ENCODE data around the gene ADGRL3.
"Not testable (repeated sequence)": the region's sequence is repeated elsewhere in the genome, so short reads cannot be mapped to it uniquely, and the experiment has no call there.

Gene ADGRL3

DNA sequence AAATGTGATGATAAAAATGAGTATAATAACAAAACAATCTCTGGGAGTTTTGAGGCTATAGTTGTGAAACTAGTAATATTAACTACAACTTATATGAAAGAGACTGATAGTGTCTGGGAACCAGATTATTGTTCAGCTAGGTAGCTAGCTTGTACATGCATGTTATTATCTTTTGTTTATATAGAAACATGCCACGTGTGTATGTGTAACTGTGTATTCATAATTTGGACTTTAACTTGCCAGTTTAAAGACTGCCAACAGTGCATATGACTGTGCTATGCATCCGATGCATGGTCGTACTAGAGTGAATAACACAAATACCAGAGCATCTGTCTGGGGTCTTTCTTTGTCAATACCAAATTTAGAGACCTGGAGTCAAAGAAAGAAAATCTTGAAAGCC lies 92.2 kb downstream of the ADGRL3 start:
- no peak for DNase-seq

DNA sequence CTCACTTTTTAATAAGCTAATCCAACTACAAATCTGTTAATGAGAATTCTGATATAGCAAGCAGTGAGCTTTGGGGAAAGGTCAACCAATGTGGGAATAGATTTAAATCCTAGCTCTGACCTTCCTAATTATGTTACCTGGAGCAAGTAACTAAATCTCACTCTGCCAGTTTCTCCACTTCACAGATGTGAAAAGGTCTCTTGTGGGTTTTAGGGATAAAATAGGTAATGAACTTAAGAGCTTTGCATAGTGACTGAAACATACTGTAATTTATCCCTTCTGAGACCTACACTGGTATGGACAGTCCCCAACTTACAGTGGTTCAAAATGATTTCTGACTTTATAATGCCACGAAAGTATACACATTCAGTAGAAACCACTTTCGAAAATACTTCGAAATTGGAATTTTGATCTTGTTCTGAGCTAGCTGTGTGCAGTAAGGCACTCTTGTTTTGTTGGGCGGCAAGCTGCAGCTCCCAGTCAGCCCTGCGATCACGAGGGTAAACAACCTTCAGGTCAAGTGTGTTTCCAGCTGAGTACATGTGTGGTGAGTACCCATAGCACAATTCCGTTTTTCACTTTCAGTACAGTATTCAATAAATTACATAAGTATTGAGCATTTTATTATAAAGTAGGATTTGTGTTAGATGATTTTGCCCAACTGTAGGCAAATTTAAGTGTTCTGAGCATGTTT lies 93.7 kb downstream of the ADGRL3 start:
- no peak for DNase-seq

DNA sequence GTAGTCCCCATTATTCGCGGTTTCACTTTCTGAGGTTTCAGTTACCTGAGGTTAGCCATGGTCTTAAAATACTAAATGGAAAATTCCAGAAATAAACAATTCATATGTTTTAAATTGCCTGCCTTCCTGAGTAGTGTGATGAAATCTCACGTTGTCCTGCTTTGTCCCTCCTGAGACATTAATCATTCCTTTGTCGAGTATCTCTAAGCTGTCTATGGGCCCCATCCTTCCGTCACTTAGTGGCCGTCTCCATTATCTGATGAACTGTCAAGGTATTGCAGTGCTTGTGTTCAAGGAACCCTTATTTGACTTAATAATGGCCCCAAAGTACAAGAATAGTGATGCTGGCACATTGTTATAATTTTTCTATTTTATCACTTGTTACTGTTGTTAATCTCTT lies 94.8 kb downstream of the ADGRL3 start:
- no peak for DNase-seq

DNA sequence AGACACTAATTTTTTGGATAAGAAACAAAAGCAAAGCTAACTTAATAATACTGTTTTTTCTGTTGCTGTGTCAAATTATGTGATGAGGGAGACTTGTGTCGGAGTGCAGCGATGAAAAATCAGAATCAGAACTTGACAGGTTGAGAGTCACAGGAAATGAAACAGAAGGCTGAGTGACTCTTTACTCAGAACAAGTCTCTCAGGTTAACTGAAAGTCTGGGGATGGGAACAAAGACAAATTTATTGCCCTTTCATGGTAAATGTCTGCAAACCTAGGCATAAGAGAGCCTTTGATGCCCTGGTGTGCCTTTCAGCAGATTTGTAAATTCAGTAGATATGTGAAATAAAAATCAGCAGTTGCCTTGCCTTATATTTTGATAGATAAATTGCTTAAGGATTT lies 96.0 kb downstream of the ADGRL3 start:
- no peak for DNase-seq

DNA sequence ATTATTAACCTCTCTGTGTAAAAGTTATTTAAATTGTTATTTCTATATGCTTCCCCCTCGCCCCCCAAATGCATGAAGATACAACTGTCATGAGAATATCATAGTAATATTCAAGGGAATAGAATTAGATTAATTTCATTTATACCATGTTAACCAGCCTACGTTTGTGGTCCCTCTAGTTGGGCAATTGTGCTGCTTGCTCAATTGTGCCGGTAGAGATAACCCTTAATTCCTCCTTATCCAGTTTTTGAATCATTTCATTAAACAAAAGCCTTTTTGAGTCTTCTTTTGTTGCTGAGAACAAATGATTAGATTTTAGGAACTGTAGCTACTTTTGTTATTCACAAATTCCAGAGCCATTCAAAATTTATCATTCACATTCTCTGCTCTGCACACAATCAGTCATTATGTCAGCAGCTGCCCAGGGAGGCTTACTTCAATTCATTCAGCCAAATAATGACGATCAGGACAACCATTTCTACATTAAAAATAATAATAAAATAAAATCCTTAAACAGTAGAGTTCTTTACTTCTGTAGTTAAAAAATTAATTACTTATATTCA lies 98.1 kb downstream of the ADGRL3 start:
- DNase-seq: no peak

DNA sequence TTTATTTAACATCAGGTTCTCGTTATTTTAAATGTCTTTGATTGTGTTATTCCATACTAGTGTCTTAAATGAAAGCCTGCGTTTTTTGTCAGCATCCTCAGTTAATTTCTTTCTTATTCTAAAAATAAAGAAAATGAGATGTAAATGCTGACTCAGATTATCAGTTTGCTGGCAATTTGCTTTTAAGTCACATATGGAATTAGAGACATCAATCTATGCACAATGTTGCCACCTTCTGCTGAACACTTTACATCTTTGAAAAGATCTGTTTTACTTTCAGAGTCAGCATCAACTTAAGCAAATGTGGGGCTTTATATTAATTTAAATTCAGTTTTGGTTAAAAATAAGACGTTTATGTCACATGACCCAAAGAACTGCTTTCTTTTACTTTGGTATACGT lies 99.2 kb downstream of the ADGRL3 start:
- DNase-seq: no peak

DNA sequence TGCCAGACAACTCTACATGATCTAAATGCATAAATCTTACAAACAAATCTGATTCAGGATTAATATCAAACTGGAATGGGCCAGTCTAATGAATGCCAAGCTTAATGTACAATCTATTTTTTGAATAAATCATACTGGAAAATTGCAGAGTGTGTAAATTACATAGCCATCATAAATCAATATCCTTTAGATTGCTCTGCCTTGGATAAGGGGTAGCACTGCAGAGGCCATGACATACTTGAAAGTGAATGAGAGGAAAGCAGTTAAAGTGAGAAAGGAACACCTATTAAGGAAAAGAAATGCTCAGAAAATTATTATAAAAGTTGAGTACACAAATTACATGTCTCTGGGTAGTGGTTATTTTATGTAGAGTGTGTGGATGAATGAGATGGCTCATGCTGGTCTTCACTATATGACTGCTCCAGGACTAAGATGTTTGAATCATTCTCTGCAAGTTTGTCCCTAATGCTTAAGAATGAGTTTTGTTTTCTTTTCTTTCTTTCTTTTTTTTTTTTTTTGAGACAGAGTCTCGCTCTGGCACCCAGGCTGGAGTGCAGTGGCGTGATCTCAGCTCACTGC lies 100.2 kb downstream of the ADGRL3 start:
- no peak for DNase-seq

DNA sequence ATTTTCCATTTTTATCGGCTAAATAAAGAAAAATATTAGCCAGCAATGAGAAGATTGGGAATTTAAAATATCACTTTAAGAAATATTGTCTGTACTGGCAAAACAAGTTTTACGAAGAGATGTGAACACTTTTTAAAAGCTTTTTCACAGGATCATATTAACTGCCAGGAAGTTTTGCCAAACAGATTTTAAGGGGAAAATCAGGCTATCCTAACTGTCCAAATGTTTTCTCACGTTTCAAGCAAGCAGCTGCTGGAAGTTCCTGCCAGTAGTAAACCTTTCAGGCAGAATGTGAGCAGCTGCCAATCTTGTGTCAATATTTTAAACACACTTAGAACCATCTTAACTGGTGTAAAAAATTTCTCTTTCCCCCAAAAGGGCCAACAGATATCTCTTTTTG lies 101.1 kb downstream of the ADGRL3 start:
- DNase-seq: no peak

DNA sequence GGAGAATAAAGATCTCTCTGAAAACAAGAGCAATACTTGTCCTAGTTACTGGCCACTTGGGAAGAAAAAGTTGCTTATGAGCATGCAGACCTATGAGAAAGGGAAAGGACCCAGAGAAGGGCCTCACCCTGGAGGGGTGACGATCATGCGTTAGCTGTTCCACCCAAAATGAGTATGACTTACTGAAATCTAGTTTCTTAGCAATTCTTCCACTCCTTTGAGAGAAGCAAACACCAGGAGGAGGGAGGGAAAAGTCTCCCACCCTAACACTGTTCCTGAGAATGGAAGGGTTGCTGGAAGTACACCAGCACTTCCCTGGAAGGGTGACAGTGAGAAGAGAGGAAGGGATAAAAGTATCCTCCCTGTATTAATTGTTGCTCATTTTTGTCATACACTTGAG lies 107.9 kb downstream of the ADGRL3 start:
- no peak for DNase-seq

DNA sequence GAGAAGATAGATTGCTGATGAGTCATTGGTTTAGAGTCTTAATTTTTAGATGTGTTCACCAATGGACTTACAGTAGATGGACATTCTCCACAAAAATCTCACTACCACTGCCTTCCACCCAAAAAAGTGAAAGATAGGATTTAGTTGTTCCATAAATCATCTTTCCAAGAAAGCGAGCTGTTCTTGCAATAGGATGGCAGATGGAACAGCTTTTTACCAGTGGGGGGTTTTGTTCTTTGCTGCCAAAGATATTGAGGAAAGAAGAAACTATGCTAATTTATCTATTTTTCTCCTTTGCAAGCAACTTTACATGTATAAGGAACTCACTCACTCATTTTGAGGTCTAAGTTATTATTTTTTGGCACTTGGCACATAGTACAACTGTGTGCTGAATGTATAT lies 109.5 kb downstream of the ADGRL3 start:
- DNase-seq: no peak

DNA sequence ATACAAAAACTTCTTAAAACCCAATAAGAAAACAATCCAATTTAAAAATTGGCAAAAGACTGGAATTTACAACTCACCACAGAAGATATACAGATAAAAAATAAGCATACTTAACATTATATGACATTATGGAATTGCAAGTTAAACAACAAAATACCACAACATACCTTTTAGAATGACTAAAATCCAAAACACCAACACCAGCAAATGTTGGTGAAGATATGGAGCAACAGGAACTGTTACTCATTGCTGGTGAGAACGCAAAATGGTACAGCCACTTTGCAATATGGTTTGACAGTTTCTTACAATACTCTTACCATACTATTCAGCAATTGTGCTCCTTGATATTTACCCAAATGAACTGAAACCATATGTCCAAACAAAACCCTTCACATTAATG lies 112.4 kb downstream of the ADGRL3 start:
- DNase-seq: no peak

DNA sequence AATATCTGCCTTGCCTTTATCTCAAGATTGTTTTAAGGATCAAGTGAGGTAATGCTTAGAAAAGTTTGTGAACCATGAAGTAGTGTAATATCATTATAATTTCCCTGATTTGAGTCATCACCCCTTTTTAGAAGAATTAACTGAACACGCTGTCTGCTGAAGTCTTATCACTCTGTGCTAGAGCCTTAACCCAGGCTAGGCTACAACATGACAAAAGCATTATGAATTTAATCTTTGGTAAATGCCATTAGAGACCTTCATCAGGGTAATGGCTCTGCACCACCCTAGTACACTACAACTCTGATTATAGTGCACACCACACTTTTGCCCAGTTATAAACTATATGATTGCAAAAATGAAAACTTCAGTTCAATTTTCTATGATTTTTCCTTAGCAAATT lies 118.3 kb downstream of the ADGRL3 start:
- no peak for DNase-seq

DNA sequence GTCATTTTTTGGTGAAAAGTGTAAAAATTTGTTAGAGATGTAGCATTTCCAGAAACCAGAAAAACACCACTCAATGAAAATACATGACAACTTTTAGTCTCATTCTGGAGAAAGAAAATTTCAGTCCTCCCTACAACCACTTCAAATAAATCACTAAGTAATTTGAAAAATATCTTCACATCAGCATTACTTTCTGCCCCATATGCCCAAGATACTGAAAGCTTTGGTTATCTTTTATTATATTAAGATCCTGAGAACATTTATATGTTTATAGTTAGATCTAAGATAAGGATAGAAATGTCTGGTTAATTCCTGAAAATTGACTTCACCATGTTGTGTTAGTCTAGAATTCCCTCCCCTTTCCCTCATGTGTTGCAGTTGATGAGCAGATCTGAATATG lies 119.0 kb downstream of the ADGRL3 start:
- no peak for DNase-seq

DNA sequence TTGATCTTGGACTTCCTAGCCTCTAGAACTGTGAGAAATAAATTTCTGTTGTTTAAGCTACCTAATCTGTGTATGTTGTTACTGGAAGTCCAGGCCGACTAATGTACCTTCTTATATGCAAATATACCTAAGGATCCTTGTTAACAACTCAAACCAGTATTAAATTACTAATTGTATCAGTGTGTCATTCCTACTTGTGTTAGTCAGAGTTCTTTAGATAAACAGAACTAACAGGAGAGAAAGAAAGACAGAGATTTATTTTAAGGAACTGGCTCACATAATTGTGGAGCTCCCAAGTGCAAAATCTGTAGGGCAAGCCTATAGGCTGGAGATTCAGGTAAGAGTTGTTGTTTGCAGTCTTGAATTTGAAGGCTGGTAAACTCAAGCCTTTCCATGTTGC lies 120.0 kb downstream of the ADGRL3 start:
- no peak for DNase-seq

DNA sequence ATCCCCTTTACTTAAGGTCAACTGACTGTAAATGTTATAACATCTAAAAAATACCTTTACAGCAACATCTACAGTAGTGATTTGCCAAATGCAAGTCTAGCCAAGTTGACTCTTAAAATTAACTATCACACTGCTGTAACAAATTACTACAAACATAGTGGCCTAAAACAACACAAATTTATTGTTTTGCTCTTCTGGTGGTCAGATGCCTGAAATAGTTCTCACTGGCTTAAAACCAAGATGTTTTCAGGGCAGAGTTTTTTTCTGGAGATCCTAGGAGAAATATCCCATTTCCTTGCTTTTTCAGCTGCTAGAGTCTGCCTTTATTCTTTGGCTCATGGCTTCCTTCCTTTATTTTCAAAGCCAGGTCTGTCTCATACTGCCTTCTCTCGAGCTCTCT lies 120.5 kb downstream of the ADGRL3 start:
- no peak for DNase-seq

DNA sequence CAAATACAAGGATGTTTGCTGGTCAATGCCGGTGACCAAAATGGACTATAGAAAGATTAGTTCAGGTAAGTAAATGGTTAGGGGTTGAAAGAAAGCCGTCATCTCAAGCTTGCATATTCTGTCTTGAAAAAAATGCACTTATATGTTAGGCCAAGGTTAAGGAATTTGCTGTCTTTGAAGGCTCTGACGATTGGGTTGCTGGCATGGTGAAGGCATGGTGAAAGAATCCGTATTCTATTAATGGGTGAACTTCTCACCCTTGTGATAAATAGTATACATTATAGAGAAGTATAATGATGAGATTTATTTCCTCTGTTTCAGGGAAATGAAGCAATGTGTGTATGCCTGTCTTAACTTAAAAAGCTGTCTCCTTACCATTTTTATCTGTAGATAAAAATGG lies 132.6 kb downstream of the ADGRL3 start:
- DNase-seq: no peak

DNA sequence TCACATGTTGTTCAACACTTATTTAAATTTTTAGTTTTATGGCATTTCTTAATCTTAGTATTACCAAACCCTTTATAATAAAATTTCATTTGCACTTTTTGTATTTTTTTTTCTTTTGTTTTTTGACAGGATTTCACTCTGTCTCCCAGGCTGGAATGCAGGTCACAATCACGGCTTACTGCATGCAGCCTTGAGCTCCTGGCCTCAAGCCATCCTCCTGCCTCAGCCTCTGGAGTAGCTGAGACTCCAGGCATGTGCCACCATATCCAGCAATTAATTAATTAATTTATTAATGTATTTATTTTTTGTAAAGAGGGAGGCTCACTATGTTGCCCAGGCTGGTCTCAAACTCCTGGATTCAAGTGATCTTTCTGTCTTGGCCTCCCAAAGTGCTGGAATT lies 133.4 kb downstream of the ADGRL3 start:
- no peak for DNase-seq

DNA sequence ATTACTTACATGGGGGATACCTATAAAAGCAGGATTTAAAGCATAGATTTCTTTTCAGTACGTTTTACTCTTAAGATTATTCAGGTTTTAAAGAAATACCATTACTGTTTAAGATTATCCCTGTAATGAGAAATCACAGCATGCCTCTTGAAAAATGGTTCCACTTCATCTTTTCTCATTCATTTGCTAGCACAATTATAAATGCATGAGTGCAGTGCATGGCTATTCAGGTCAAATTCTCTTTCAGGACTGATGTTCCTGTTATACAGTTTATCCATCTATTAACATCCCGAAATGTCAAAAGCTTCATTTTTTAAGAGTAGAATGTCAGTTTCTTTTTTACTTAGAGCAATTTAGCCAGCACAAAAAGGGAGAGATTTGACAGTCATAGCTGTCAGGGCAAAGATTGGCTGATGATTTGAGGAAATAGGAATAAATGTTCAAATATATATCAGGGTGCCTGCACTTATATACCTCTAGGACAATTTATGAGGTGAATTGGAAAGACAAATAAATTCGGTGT lies 135.2 kb downstream of the ADGRL3 start:
- DNase-seq: no peak

DNA sequence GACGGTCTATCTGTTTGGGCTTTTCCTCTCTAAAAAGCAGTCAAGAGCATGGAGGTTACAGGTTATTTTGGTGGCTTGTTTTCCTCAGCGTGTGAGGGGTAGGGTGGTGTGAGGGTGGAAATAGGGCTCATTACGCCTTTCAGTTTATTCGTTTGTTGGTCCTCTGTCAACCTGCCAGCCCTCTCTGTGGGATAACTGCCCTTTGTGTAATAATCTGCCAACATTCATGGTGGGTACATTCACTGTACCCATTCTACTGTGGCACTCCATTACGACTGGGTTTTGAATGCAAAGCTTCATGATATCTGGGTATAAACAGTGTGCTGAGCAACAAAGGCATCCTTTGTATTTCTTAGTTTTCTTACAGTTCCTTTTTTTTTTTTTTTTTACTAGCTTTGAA lies 136.4 kb downstream of the ADGRL3 start:
- DNase-seq: no peak

DNA sequence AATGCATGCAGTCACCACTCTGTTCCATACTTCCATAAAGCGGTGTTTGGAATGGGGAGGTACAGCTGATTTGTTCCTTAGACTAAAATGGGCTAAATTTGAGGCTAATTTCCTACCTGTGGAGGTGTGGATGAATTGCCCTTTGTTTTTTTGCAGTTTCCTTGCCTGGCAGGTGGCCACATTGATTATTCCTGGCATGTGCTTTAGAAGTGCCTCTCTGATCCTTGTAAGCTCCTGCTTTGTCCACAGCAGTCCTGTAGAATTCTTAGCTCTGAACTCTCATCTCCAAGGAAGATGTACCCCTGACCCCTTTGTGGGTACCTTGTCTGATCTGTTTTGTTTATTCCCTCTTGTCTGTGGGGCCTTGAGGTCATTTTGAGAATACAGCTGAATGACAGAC lies 136.8 kb downstream of the ADGRL3 start:
- DNase-seq: no peak

DNA sequence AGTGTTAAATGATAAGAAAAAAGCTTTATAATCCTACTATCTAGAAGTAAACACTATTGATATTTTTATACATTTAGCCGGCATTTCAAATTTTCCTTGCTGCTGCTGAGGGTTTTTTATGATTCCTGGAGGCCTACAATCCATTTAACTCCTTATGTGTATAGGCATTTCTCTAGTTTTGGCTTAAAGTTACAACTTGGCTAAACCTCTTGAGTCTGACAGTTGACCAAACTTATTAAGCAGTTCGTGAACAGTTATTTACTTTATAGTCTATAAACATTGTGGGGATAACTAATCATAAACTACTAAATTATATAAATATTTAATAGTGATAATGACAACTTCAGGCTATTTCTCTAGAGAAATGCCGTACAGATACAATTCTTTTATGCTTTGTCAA lies 141.9 kb downstream of the ADGRL3 start:
- no peak for DNase-seq

DNA sequence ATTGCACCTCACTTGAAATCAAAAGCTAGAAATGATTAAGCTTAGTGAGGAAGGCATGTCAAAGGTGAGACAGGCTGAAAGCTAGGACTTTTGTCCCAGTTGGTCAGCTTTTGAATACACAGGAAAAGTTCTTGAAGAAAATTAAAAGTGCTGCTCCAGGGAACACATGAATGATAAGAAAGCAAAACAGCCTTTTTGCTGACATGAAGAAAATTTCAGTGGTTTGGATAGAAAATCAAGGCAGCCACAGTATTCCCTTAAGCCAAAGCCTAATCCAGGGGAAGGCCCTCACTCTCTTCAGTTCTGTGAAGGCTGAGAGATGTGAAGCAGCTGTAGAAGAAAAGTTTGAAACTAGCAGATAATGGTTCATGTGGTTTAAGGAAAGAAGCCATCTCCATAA lies 150.8 kb downstream of the ADGRL3 start:
- no peak for DNase-seq

DNA sequence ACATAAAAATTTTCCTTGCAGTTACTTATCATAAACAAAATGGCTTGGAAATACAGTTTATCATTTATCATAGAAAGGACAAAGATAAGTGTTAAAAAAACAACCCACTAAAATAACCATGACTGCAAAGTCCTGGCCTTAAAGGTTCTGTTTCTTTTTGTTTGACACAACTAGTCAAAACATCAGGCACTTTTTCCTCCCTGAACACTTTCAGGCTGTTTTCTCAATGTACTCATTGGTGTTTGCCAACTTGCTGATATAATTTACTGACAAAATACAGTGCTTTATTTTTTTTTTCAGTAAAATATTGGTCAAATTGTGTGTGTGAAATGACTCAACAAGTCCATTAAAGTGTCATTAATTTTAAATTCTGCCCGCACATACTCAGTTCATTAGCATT lies 156.6 kb downstream of the ADGRL3 start:
- no peak for DNase-seq

DNA sequence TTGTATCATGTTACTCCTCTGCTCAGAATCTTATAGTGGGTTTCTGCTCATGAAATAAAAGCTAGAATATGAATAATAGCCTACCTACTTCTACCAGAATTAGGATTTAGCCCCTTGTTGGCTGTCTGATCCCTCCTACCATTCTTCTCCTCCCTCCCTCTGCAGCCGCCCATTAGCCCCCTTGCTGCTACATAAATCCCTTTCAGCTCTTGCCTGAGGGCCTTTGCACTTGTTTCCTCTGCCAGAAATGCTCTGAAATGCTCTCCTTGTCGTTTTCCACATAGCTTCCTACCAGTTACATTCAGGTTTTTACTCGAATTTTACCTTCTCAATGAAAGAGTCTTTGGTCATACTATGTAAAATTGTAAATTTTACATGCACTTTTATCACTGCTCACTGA lies 159.2 kb downstream of the ADGRL3 start:
- no peak for DNase-seq

DNA sequence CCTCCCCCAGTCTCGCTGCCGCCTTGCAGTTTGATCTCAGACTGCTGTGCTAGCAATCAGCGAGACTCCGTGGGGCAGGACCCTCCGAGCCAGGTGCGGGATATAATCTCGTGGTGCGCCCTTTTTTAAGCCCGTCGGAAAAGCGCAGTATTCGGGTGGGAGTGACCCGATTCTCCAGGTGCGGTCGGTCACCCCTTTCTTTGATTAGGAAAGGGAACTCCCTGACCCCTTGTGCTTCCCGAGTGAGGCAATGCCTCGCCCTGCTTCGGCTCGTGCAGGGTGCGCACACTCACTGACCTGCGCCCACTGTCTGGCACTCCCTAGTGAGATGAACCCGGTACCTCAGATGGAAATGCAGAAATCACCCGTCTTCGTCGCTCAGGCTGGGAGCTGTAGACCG lies 172.7 kb downstream of the ADGRL3 start:
- DNase-seq: not testable (repeated sequence)
